ENCODE measurements around the gene HASPIN. TPM values are rescaled to one million over a fixed set of nuclear protein-coding genes. Genes with fewer than 3 reads are reported as not detected.

HASPIN gene
- total and polyA plus RNA-seq, 2 of the 8 experiments (the other 6 are each of a cell fraction or from before 2014, with no cell fraction given): 7.8 to 29.5 TPM

- H2BK12ac ChIP-seq (ENCODE audit: low read depth, low read length): no peak overlapping the region
- no peaks in the 10 kb centered on the region for H3K36me3 ChIP-seq (ENCODE audit: control insufficient read depth in 2 of 4, insufficient read depth in 4 of 4, low read length in 3 of 4)
- no peaks in the 10 kb centered on the region for H3K23me2 ChIP-seq (ENCODE audit: low read depth, low read length)
- ChIA-PET POLR2A (ENCODE audit: partially characterized antibody) (interaction anchor here (0.8 kb wide), 1 partner anchor 164 kb away, joined by 3 read pairs; the partner anchor contains the start of gene NCBP3), CTCF (ENCODE audit: partially characterized antibody) (interaction anchor here (0.5 to 2.6 kb wide), 24 partner anchors 9 to 1129 kb away, joined by 3 to 34 read pairs (median 4); partner anchors contain the start of gene NCBP3)
- no peak overlapping the region for H2AFZ ChIP-seq (ENCODE audit: low read length)
- no peaks in the 10 kb centered on the region for H3K9me3 ChIP-seq (ENCODE audit: insufficient read depth in 2 of 2, low read depth in 1 of 2, low read length in 1 of 2)
- H3K79me2 ChIP-seq (ENCODE audit: control insufficient read depth in 1 of 2, insufficient read depth in 2 of 2, low read length in 2 of 2): no peaks in the 10 kb centered on the region
- no peak overlapping the region for H3K9ac ChIP-seq (replicated peaks in 1 of 4; ENCODE audit: extremely low read depth in 1 of 4, low read depth in 3 of 4, low read length in 3 of 4)
- no peaks in the 10 kb centered on the region for H3K79me1 ChIP-seq (ENCODE audit: low read depth, low read length)
- no peak overlapping the region for H3K4ac ChIP-seq (replicated peaks; ENCODE audit: insufficient read length, low read depth, low read length)
- no peak overlapping the region for H3K4me3 ChIP-seq (ENCODE audit: extremely low read depth in 1 of 4, insufficient read depth in 2 of 4, low read depth in 3 of 4, low read length in 4 of 4)
- H3K4me2 ChIP-seq (ENCODE audit: insufficient read depth in 1 of 2, low read depth in 2 of 2, low read length in 2 of 2): no peak overlapping the region
- no peak overlapping the region for H3K18ac ChIP-seq (ENCODE audit: extremely low read depth, low read length)
- no peak overlapping the region for H3K23ac ChIP-seq (ENCODE audit: insufficient read length)
- no peak overlapping the region for H3K14ac ChIP-seq (ENCODE audit: insufficient read length)
- DNase-seq (ENCODE audit: low read depth in 1 of 2, low spot score in 2 of 2) (no peak), FAIRE-seq (no peak)
- no peak overlapping the region for H2BK15ac ChIP-seq (ENCODE audit: low read length)
- no peak overlapping the region for H4K91ac ChIP-seq (replicated peaks; ENCODE audit: insufficient read length, low read length)
- H2AK5ac ChIP-seq (ENCODE audit: low read depth, low read length): no peak overlapping the region
- H2BK20ac ChIP-seq (ENCODE audit: low read length): 0 out of 2 replicates have a peak overlapping the region, but pooled peaks have one; percentile 61
- WGBS, 2 experiments (ENCODE audit: extremely low coverage in 1 of 2, insufficient coverage in 1 of 2, insufficient read length in 1 of 2, insufficient replicate concordance in 2 of 2, low coverage in 1 of 2, low lambda C conversion rate in 2 of 2, missing lambda C conversion rate in 1 of 2): 94% methylated on average over 12 of the region's 12 CpGs; no CpG with 5 or more reads in 1 of the 2 experiments
- no peak overlapping the region for H2BK120ac ChIP-seq (replicated peaks; ENCODE audit: low read depth, low read length)
- no peak overlapping the region for H2BK5ac ChIP-seq (ENCODE audit: low read depth, low read length)
- H4K20me1 ChIP-seq (replicated peaks in 1 of 2; ENCODE audit: control insufficient read depth in 1 of 2, insufficient read depth in 2 of 2, low read length in 2 of 2): peaks cover 0 to 4% of the 10 kb centered on the region in 2 experiments
- H3K4me1 ChIP-seq (replicated peaks in 1 of 4; ENCODE audit: control insufficient read depth in 3 of 4, insufficient read depth in 4 of 4, low read length in 3 of 4): peaks cover 0 to 3% (median under 1%) of the 10 kb centered on the region in 4 experiments; a peak in 3 of 7 replicates
- no peak overlapping the region for H3K27ac ChIP-seq (ENCODE audit: low read depth, low read length)
- H4K5ac ChIP-seq (ENCODE audit: insufficient read length, low read depth, low read length): no peak overlapping the region
- H4K8ac ChIP-seq (ENCODE audit: extremely low read depth, insufficient read depth, low read length): no peak overlapping the region
- H3K56ac ChIP-seq (replicated peaks; ENCODE audit: insufficient read length, low read depth, low read length): no peak overlapping the region
- no peaks in the 10 kb centered on the region for H3K27me3 ChIP-seq (replicated peaks in 1 of 4; ENCODE audit: control insufficient read depth in 3 of 4, extremely low read depth in 1 of 4, insufficient read depth in 3 of 4, low read length in 3 of 4)
- TF ChIP-seq EZH2 (IDR thresholded peaks at IDR 0.05; ENCODE audit: low read depth, low read length, severe bottlenecking) (no peak), TCF12 (IDR thresholded peaks at IDR 0.05; ENCODE audit: low read depth, low read length) (no peak), KDM4A (IDR thresholded peaks at IDR 0.05; ENCODE audit: low read depth, low read length, severe bottlenecking) (no peak), ATF2 (IDR thresholded peaks at IDR 0.05; ENCODE audit: low read length) (no peak), SIRT6 (IDR thresholded peaks at IDR 0.05; ENCODE audit: low read length) (no peak), BACH1 (IDR thresholded peaks at IDR 0.05; ENCODE audit: low read length) (no peak), ZNF274 (IDR thresholded peaks at IDR 0.05; ENCODE audit: borderline replicate concordance, extremely low read depth, low read length) (no peak), BCL11A (IDR thresholded peaks at IDR 0.05; ENCODE audit: low read depth in 2 of 2, low read length in 2 of 2) (no peak), CHD2 (IDR thresholded peaks at IDR 0.05; ENCODE audit: low read length) (no peak), RNF2 (IDR thresholded peaks at IDR 0.05; ENCODE audit: borderline replicate concordance, low read depth, low read length, missing control alignments, poor library complexity, severe bottlenecking) (no peak), CREB1 (IDR thresholded peaks at IDR 0.05) (no peak), KDM1A (IDR thresholded peaks at IDR 0.05; ENCODE audit: borderline replicate concordance, low read length) (no peak), MAFK (IDR thresholded peaks at IDR 0.05; ENCODE audit: low read depth, low read length) (no peak)
Observed at GRCh38 chr17:3682033-3682432, 41.7 kb upstream of the HASPIN start.

Data from H1 (cell line).